ENCODE measurements around the gene C4orf50. TPM values are rescaled to one million over a fixed set of nuclear protein-coding genes. Genes with fewer than 3 reads are reported as not detected.

The C4orf50 gene
- total RNA-seq, 1 experiment from 2014 or later, result not detected

GRCh38 chr4:5878359-5878758, 139.9 kb downstream of the C4orf50 start:
- H2AFZ ChIP-seq, result no peak overlapping the region
- no peaks in the 10 kb centered on the region for H3K79me2 ChIP-seq (ENCODE audit: low read depth)
- H3K36me3 ChIP-seq (ENCODE audit: low read depth), result no peaks in the 10 kb centered on the region
- no peaks in the 10 kb centered on the region for H3K9me2 ChIP-seq (ENCODE audit: insufficient read depth)
- intact Hi-C loops (cut with micrococcal nuclease; ENCODE audit: unreplicated experiment), result no loop called here
- H3K4me1 ChIP-seq (replicated peaks; ENCODE audit: insufficient read depth), result no peaks in the 10 kb centered on the region
- ChIA-PET POLR2A (ENCODE audit: unreplicated experiment) (no interaction called here), CTCF (no interaction called here)
- no peaks in the 10 kb centered on the region for H3F3A ChIP-seq (ENCODE audit: insufficient read depth, low read depth)
- no peak for DNase-seq
- H4K20me1 ChIP-seq (ENCODE audit: insufficient read depth), result no peaks in the 10 kb centered on the region
- H3K4me3 ChIP-seq, result no peak overlapping the region
- no peaks in the 10 kb centered on the region for H3K9me3 ChIP-seq (ENCODE audit: insufficient read depth, low read depth)
- no peak overlapping the region for H3K4me2 ChIP-seq
- peaks cover 3% of the 10 kb centered on the region; the same call in 1 of the 2 replicates for H3K27me3 ChIP-seq (ENCODE audit: insufficient read depth, low read depth)
- no peak overlapping the region for H3K27ac ChIP-seq
- TF ChIP-seq EZH2 (IDR thresholded peaks at IDR 0.05; ENCODE audit: low read depth) (no peak), CTCF (conservative IDR thresholded peaks at IDR 0.05) (no peak)
- no TSS peak for BruUV-seq (replicated peaks)

DNA sequence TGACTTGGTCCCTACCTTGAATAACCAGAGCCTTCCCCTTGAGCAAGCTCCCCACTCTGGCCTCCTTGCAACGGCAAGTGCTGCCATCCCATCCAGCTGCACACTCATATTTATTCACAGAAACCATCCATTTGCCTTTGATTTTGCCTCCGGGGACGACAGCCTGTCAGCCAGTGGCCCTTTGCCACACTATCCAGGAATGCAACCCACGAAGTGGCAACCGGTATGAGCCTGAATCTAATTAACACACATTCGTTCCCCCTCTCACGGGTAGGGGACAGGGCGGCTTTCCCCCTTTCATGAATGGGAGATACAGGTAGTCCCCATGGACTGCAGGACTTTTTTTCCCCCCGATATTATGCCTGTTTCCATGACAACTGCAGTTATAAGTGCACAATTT, 140.8 kb downstream of the C4orf50 start:
- intact Hi-C loops (cut with micrococcal nuclease; ENCODE audit: unreplicated experiment), result no loop called here
- H3K27ac ChIP-seq, result no peak overlapping the region
- no peak overlapping the region for H2AFZ ChIP-seq
- H3K4me2 ChIP-seq, result no peak overlapping the region
- H3K4me3 ChIP-seq, result no peak overlapping the region
- H3K79me2 ChIP-seq (ENCODE audit: low read depth), result no peaks in the 10 kb centered on the region
- H3F3A ChIP-seq (ENCODE audit: insufficient read depth, low read depth), result no peaks in the 10 kb centered on the region
- no peaks in the 10 kb centered on the region for H3K4me1 ChIP-seq (replicated peaks; ENCODE audit: insufficient read depth)
- H3K9me3 ChIP-seq (ENCODE audit: insufficient read depth, low read depth), result no peaks in the 10 kb centered on the region
- BruUV-seq (replicated peaks), result no TSS peak
- H3K9me2 ChIP-seq (ENCODE audit: insufficient read depth), result no peaks in the 10 kb centered on the region
- no peaks in the 10 kb centered on the region for H4K20me1 ChIP-seq (ENCODE audit: insufficient read depth)
- TF ChIP-seq CTCF (conservative IDR thresholded peaks at IDR 0.05) (no peak), EZH2 (IDR thresholded peaks at IDR 0.05; ENCODE audit: low read depth) (no peak)
- POLR2A ChIA-PET (ENCODE audit: unreplicated experiment), result no interaction called here
- CTCF ChIA-PET, result no interaction called here
- H3K27me3 ChIP-seq (ENCODE audit: insufficient read depth, low read depth), result peaks cover 11% of the 10 kb centered on the region; the same call in 1 of the 2 replicates
- DNase-seq, result no peak
- no peaks in the 10 kb centered on the region for H3K36me3 ChIP-seq (ENCODE audit: low read depth)

- DNase-seq, result no peak
- TF ChIP-seq CTCF (conservative IDR thresholded peaks at IDR 0.05) (no peak), EZH2 (IDR thresholded peaks at IDR 0.05; ENCODE audit: low read depth) (no peak)
- ChIA-PET CTCF (interaction anchor here (0.5 kb wide), 1 partner anchor 304 kb away, joined by 4 read pairs; no protein-coding TSS in a partner anchor), POLR2A (ENCODE audit: unreplicated experiment) (no interaction called here)
- BruUV-seq (replicated peaks), result no TSS peak
- no peaks in the 10 kb centered on the region for H4K20me1 ChIP-seq (ENCODE audit: insufficient read depth)
- H3K36me3 ChIP-seq (ENCODE audit: low read depth), result no peaks in the 10 kb centered on the region
- H3K4me2 ChIP-seq, result no peak overlapping the region
- H3K27ac ChIP-seq, result no peak overlapping the region
- H3K4me1 ChIP-seq (replicated peaks; ENCODE audit: insufficient read depth), result no peaks in the 10 kb centered on the region
- H3K79me2 ChIP-seq (ENCODE audit: low read depth), result no peaks in the 10 kb centered on the region
- intact Hi-C loops (cut with micrococcal nuclease; ENCODE audit: unreplicated experiment), result no loop called here
- no peaks in the 10 kb centered on the region for H3K9me3 ChIP-seq (ENCODE audit: insufficient read depth, low read depth)
- H2AFZ ChIP-seq, result no peak overlapping the region
- no peak overlapping the region for H3K4me3 ChIP-seq
- no peaks in the 10 kb centered on the region for H3F3A ChIP-seq (ENCODE audit: insufficient read depth, low read depth)
- H3K27me3 ChIP-seq (ENCODE audit: insufficient read depth, low read depth), result peaks cover 32% of the 10 kb centered on the region
- H3K9me2 ChIP-seq (ENCODE audit: insufficient read depth), result no peaks in the 10 kb centered on the region
These were observed 143.3 kb downstream of the C4orf50 start for GRCh38 chr4:5874811-5875449.

Data from PC-9 (cell line).